Transverse colon (tissue), 4 donors: Measurements from ENCODE around the gene ARHGAP32.

Source experiments
- POLR2A ChIP-seq: fragments of 450-650 bp; IDR thresholded peaks from one replicate; pipeline ENCODE4 v1.6.1; 2016; ENCODE audit warnings: antibody characterized with exemption, mild to moderate bottlenecking, moderate library complexity
- POLR2AphosphoS5 ChIP-seq, 3 donors: sonication (generic); formaldehyde crosslinking; IDR thresholded peaks; one replicate each; pipeline ENCODE4 v1.6.1; 2016; ENCODE audit warnings: antibody characterized with exemption in 3 of 3
- TF ChIP-seq, protein P1 (sequence below), 5 experiments: fragments of 200-600 bp in 3 of 5; fragments of 450-650 bp in 2 of 5; sonication (generic) in 3 of 5; IDR thresholded peaks; 1 replicate in 2 of 5; 2 replicates in 3 of 5; pipeline ENCODE4 v1.5.1; 2016 to 2017; ENCODE audit warnings: antibody characterized with exemption in 5 of 5, inconsistent platforms in 3 of 5, mild to moderate bottlenecking in 2 of 5, moderate library complexity in 1 of 5

DNA sequence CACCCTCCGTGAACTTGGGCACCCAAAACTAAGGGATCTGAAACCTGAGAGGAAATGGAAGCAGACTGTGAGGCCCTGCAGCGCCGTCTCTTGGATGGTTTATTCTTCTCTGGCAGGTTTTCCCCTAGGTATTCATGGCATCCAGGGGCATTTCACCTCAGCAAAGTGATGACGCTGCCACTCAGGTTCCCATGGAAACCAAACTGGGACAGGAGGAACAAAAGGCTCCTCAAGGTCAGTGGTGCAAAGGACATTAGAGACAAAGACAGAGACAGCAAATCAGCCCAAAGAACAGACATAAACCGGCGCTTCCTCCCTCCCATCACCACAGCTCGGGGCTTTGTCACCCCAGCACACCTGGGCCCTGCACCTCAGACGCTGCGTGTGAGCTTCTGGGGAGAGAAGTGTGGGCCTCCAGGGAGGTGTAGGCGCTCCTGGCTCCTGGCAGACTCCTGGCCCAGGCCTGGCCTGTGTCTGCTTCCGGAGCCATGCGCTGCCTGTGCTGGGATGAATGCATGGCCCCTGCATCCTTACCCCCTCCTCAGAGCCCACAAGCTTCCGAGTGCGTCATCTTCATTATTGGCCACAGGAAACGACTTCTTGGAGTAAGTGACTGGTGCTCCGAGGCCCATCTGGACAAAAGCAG, 255.4 kb downstream of the ARHGAP32 start:
- TF ChIP-seq, protein P1, sequence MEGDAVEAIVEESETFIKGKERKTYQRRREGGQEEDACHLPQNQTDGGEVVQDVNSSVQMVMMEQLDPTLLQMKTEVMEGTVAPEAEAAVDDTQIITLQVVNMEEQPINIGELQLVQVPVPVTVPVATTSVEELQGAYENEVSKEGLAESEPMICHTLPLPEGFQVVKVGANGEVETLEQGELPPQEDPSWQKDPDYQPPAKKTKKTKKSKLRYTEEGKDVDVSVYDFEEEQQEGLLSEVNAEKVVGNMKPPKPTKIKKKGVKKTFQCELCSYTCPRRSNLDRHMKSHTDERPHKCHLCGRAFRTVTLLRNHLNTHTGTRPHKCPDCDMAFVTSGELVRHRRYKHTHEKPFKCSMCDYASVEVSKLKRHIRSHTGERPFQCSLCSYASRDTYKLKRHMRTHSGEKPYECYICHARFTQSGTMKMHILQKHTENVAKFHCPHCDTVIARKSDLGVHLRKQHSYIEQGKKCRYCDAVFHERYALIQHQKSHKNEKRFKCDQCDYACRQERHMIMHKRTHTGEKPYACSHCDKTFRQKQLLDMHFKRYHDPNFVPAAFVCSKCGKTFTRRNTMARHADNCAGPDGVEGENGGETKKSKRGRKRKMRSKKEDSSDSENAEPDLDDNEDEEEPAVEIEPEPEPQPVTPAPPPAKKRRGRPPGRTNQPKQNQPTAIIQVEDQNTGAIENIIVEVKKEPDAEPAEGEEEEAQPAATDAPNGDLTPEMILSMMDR (IDR thresholded peaks at IDR 0.05): no peak
- TF ChIP-seq POLR2A (no peak), POLR2AphosphoS5 (IDR thresholded peaks at IDR 0.05) (no peak)
